ENCODE data around the gene CST7. TPM values are rescaled to one million over a fixed set of nuclear protein-coding genes. Genes with fewer than 3 reads are reported as not detected.
A peak's percentile ranks its signal among the peaks of the same experiment; 100 is the strongest.

CST7 gene
- total RNA-seq, 2 experiments from 2014 or later = 81.8 to 83.1 TPM

GRCh38 chr20:24962182-24962492, 13.1 kb downstream of the CST7 start:
- H3K4me1 Mint-ChIP-seq (ENCODE audit: low read depth) = peaks cover 38% of the 10 kb centered on the region
- ChIA-PET CTCF (no interaction called here), POLR2A (interaction anchor here (0.6 kb wide), 1 partner anchor 198 kb away, joined by 3 read pairs; no protein-coding TSS in a partner anchor)
- no peaks in the 10 kb centered on the region for H3K27me3 Mint-ChIP-seq
- H3K27ac Mint-ChIP-seq = peak overlapping the region; percentile 69
- H3K4me3 Mint-ChIP-seq = no peak overlapping the region
- intact Hi-C loops (cut with micrococcal nuclease) = no loop called here
- no peaks in the 10 kb centered on the region for H3K9me3 Mint-ChIP-seq
- DNase-seq = no peak
- H3K36me3 Mint-ChIP-seq = peaks cover 46% of the 10 kb centered on the region

DNA sequence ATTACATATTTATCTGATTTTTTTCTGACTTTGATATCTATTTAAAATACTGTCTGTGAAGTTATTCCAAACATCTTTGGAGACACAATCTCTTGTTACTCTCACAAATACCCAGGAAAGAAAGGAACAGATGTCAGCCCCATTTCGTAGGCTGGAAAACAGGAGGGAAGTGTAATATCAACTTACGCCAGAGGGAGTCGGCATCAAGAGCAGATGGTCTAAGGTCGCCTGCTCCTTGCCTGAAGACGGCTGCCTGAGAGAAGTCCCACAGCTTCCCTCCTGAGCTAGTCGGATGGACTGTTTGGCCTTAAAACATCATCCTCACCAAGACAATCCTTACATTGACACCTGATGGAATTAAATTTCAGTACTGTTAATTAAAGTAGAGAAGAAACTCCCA, 13.4 kb downstream of the CST7 start:
- DNase-seq = no peak
- ChIA-PET CTCF (no interaction called here), POLR2A (interaction anchor here (0.6 kb wide), 1 partner anchor 198 kb away, joined by 3 read pairs; no protein-coding TSS in a partner anchor)
- H3K9me3 Mint-ChIP-seq = no peaks in the 10 kb centered on the region
- intact Hi-C loops (cut with micrococcal nuclease) = no loop called here
- no peak overlapping the region for H3K4me3 Mint-ChIP-seq
- H3K36me3 Mint-ChIP-seq = peaks cover 49% of the 10 kb centered on the region
- H3K27ac Mint-ChIP-seq = no peak overlapping the region
- H3K4me1 Mint-ChIP-seq (ENCODE audit: low read depth) = peaks cover 38% of the 10 kb centered on the region
- no peaks in the 10 kb centered on the region for H3K27me3 Mint-ChIP-seq

DNA sequence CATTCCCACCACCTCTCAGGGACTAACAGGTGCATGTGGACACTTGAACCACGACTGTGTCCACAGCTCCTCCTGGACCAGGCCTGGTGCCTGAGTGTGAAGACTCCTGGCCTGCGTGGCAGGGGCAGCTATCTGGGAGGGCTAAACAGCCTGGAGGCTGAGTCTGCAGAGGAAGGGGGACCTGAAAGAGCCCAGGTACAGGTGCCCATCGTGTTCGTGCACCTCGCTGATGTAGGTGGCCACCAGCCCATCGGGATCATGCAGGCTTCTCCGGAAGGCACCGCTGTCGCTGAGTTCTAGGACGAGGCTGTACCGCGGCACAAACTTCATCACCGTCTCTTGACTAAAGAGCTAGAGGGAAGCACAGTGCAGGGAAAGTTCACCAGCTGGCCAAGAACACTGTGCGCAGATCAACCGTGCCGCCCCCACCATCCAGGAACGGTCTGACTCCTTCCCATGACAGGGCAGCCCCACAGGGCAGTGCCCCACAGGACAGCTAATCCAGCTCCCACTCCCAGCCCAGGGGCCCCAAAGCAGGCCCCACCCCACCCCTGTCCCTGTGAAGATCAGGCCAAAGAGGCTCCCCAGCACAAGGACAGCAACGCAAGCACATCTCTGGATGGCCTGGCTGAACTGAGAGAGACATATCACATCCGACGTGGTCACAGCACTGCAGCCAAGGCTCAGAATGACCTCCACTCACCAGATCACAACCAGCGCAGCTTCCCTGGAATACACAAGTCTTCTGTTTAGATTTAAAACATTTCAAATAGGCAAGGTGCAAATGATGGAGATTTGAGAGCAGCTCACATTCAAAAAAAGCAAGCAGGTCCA, 14.8 kb downstream of the CST7 start:
- Mint-ChIP-seq H3K27ac (peak overlapping the region; percentile 47), H3K9me3 (no peaks in the 10 kb centered on the region), H3K36me3 (peaks cover 59% of the 10 kb centered on the region), H3K4me3 (no peak overlapping the region), H3K4me1 (ENCODE audit: low read depth) (peaks cover 38% of the 10 kb centered on the region), H3K27me3 (no peaks in the 10 kb centered on the region)
- intact Hi-C loops (cut with micrococcal nuclease) = no loop called here
- DNase-seq = no peak
- CTCF ChIA-PET = interaction anchor here (1.3 kb wide), 1 partner anchor 9 kb away, joined by 9 read pairs; no protein-coding TSS in a partner anchor
- POLR2A ChIA-PET = interaction anchor here (1.9 kb wide), 1 partner anchor 15 kb away, joined by 8 read pairs; the partner anchor contains the start of gene CST7

DNA sequence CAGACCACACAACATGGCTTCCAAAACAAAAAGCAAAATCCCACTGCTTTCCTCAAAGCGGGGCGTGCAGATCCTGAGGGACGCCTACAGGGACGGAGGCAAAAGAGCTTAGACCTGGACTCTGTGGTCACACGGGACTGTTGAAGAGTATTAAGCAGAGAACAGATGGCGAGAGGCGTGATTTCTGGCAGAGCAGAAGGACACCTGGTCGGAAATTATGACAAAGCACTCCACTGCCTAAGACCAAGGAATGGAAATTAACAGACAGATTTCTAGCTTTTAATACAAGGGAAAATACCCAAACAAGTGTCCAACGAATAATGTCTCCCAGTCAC, 15.4 kb downstream of the CST7 start:
- POLR2A ChIA-PET = interaction anchor here (1.9 kb wide), 1 partner anchor 15 kb away, joined by 8 read pairs; the partner anchor contains the start of gene CST7
- Mint-ChIP-seq H3K4me1 (ENCODE audit: low read depth) (peaks cover 38% of the 10 kb centered on the region), H3K36me3 (peaks cover 57% of the 10 kb centered on the region), H3K27me3 (no peaks in the 10 kb centered on the region), H3K27ac (peak overlapping the region; percentile 47), H3K9me3 (no peaks in the 10 kb centered on the region), H3K4me3 (no peak overlapping the region)
- intact Hi-C loops (cut with micrococcal nuclease) = no loop called here
- CTCF ChIA-PET = interaction anchor here (1.3 kb wide), 1 partner anchor 9 kb away, joined by 9 read pairs; no protein-coding TSS in a partner anchor
- no peak for DNase-seq

GRCh38 chr20:24965065-24965919, 16.2 kb downstream of the CST7 start:
- Mint-ChIP-seq H3K27ac (peak overlapping the region; percentile 47), H3K9me3 (no peaks in the 10 kb centered on the region), H3K36me3 (peaks cover 59% of the 10 kb centered on the region), H3K27me3 (no peaks in the 10 kb centered on the region), H3K4me3 (no peak overlapping the region), H3K4me1 (ENCODE audit: low read depth) (peaks cover 33% of the 10 kb centered on the region)
- intact Hi-C loops (cut with micrococcal nuclease) = no loop called here
- ChIA-PET POLR2A (interaction anchor here (1.9 kb wide), 1 partner anchor 16 kb away, joined by 8 read pairs; the partner anchor contains the start of gene CST7), CTCF (interaction anchor here (1.3 kb wide), 1 partner anchor 10 kb away, joined by 9 read pairs; no protein-coding TSS in a partner anchor)
- DNase-seq = no peak

DNA sequence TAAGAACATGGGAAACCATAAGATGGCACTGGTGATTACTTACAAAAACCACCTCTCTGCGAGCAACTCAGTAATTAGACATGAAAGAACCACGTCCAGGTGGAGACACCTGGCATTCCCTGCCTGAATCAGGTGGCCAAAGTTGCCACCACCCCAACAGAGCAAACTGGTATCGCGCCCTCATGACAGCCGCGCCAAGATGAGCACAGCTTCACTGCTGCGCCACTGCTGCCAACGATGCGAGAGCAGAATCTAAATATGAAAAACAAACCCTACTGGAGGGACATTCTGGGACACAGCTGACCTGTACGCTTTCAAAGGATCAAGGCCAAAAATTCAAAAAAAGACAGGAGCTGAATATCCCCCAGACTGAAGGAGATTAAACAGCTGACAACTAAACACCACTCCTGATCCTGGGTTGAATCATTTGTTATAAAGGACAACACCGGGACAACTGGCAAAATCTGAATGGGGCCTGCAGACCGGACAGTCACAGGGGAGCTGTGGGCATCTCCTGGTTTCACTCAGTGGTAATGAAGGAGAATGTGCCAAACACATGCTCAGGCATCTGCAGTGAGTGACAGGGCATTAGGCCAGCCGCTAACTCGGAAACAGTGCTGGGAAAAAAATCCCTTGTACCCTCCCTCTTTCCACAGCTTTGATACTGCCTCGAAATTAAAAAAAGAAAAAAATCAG, 17.4 kb downstream of the CST7 start:
- Mint-ChIP-seq H3K27ac (no peak overlapping the region), H3K4me3 (no peak overlapping the region), H3K4me1 (ENCODE audit: low read depth) (peaks cover 21% of the 10 kb centered on the region), H3K27me3 (no peaks in the 10 kb centered on the region), H3K9me3 (no peaks in the 10 kb centered on the region), H3K36me3 (peaks cover 54% of the 10 kb centered on the region)
- DNase-seq = no peak
- CTCF ChIA-PET = no interaction called here
- intact Hi-C loops (cut with micrococcal nuclease) = no loop called here
- POLR2A ChIA-PET = no interaction called here

DNA sequence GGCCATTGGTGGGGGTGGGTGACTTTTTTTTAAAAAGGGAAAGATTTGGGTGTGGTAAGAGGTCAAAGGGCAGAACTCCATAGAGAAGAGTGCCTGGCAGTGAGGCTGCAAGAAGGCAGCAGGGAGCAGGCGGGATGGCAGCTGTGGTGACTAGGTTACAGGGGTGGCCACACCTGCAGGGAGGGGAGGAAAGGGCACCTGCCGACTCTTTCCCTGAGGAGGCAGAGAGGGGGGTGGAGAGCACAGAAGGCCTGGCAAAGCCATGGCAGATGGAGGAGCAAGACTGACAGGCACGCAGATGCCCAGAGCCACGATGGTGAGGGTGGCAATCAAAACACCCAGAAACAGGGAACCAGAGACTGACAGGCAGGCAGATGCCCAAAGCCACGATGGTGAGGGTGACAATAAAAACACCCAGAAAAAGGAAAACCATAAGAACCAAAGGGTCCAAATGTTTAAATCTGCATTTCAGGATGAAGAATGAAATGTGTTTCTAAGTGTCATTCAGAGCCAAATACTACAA, 19.3 kb downstream of the CST7 start:
- H3K27me3 Mint-ChIP-seq = no peaks in the 10 kb centered on the region
- H3K4me1 Mint-ChIP-seq (ENCODE audit: low read depth) = peaks cover 12% of the 10 kb centered on the region
- POLR2A ChIA-PET = no interaction called here
- H3K4me3 Mint-ChIP-seq = no peak overlapping the region
- no peak for DNase-seq
- intact Hi-C loops (cut with micrococcal nuclease) = no loop called here
- H3K9me3 Mint-ChIP-seq = no peaks in the 10 kb centered on the region
- CTCF ChIA-PET = no interaction called here
- H3K36me3 Mint-ChIP-seq = peaks cover 44% of the 10 kb centered on the region
- H3K27ac Mint-ChIP-seq = no peak overlapping the region

GRCh38 chr20:24969186-24970029, 20.3 kb downstream of the CST7 start:
- Mint-ChIP-seq H3K4me1 (ENCODE audit: low read depth) (peaks cover 9% of the 10 kb centered on the region), H3K27ac (no peak overlapping the region), H3K4me3 (no peak overlapping the region), H3K9me3 (no peaks in the 10 kb centered on the region), H3K27me3 (no peaks in the 10 kb centered on the region), H3K36me3 (peaks cover 45% of the 10 kb centered on the region)
- ChIA-PET CTCF (no interaction called here), POLR2A (no interaction called here)
- intact Hi-C loops (cut with micrococcal nuclease) = no loop called here
- DNase-seq = no peak

DNA sequence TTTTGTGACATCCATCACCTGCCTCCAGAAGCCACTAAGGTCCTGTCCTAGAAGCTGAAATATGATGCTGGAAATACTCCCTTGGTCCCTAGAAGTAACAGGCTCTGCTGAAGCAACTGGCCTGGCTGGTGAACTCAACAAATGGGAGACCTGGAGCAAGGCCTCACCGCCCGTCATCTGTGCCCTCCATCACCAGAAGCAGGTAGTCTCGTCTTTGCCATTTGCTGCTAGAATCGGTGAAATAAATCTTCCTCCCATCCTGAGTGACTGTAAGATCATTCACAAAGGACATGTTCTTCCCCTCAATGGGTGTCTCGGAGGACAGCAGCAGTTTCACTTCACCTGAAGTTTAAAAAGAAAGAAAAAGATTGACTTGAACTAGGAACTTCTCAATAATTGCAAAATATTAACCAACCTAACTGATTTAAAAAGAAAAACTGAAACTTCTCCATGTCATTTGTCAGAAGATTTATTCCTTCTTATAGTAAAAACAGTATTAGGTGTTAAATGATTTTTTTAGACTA, 21.0 kb downstream of the CST7 start:
- H3K36me3 Mint-ChIP-seq = peaks cover 39% of the 10 kb centered on the region
- CTCF ChIA-PET = no interaction called here
- intact Hi-C loops (cut with micrococcal nuclease) = no loop called here
- POLR2A ChIA-PET = no interaction called here
- no peaks in the 10 kb centered on the region for H3K27me3 Mint-ChIP-seq
- DNase-seq = no peak
- peaks cover 2% of the 10 kb centered on the region for H3K4me1 Mint-ChIP-seq (ENCODE audit: low read depth)
- H3K27ac Mint-ChIP-seq = no peak overlapping the region
- no peak overlapping the region for H3K4me3 Mint-ChIP-seq
- H3K9me3 Mint-ChIP-seq = no peaks in the 10 kb centered on the region

DNA sequence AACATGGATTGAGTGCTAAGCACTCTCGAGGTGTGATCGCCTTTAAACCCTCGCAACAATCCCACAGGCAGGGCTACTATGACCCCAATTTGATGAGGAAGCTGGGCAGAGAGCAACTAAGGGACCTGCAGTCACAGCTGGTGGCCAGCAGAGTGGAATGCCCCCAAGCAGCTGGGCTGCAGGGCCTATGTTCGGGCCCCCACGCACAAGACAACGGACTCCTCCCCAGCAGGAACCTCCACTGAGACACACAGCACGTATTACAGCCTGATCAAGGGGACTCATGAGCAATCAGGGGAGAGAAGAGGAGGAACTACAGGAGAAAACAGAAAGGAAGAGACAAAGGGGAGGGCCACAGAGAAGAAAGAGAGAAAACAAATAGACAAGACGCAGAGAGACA, 21.7 kb downstream of the CST7 start:
- Mint-ChIP-seq H3K4me1 (ENCODE audit: low read depth) (no peaks in the 10 kb centered on the region), H3K9me3 (peaks cover 3% of the 10 kb centered on the region), H3K27me3 (no peaks in the 10 kb centered on the region), H3K4me3 (no peak overlapping the region), H3K36me3 (peaks cover 37% of the 10 kb centered on the region), H3K27ac (no peak overlapping the region)
- no peak for DNase-seq
- intact Hi-C loops (cut with micrococcal nuclease) = no loop called here
- ChIA-PET POLR2A (no interaction called here), CTCF (no interaction called here)

GRCh38 chr20:24971376-24972101, 22.5 kb downstream of the CST7 start:
- peaks cover 9% of the 10 kb centered on the region for H3K9me3 Mint-ChIP-seq
- intact Hi-C loops (cut with micrococcal nuclease) = no loop called here
- no peak overlapping the region for H3K27ac Mint-ChIP-seq
- ChIA-PET POLR2A (no interaction called here), CTCF (no interaction called here)
- H3K4me3 Mint-ChIP-seq = no peak overlapping the region
- peaks cover 45% of the 10 kb centered on the region for H3K36me3 Mint-ChIP-seq
- H3K27me3 Mint-ChIP-seq = no peaks in the 10 kb centered on the region
- no peak for DNase-seq
- H3K4me1 Mint-ChIP-seq (ENCODE audit: low read depth) = no peaks in the 10 kb centered on the region
